ENCODE results near the gene IRF4.

DNA sequence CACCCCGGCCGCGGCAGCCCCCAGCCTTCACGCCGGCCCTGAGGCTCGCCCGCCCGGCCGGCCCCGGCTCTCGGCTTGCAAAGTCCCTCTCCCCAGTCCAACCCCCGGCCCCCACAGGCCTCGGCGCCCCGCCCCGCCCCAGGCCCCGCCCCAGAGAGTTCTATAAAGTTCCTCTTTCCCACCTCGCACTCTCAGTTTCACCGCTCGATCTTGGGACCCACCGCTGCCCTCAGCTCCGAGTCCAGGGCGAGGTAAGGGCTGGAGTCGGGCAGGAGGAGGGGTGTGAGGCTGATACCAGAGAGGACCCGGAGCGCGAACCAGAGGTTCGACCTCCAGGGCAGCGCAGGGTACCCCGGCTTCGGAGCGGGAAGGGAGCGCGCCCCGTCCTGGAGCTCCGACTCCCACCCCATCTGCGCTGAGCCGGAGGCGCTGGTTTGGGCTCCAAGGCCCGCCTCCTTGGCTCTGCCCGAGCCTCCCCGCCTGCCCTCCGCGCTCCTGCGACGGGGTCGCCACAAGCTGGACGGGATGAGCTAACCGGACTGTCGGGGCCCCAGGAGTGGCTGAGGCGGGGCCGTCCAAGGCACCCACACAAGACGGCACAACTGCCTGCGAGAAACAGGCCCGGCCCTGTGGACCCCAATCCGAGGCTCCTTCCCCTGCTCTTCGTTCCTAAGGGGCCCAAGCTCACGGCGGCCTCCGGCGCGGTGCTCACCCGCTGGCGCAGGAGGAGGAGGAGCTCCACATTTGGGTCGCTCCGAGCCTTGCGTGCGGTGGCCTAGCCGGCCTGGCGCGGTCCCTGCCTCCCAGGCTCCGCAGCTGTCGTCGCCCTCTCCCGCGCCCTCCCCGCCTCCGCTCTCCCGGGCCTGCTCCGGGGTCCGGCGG, at the start of gene IRF4:
- TF ChIP-seq, protein P1, sequence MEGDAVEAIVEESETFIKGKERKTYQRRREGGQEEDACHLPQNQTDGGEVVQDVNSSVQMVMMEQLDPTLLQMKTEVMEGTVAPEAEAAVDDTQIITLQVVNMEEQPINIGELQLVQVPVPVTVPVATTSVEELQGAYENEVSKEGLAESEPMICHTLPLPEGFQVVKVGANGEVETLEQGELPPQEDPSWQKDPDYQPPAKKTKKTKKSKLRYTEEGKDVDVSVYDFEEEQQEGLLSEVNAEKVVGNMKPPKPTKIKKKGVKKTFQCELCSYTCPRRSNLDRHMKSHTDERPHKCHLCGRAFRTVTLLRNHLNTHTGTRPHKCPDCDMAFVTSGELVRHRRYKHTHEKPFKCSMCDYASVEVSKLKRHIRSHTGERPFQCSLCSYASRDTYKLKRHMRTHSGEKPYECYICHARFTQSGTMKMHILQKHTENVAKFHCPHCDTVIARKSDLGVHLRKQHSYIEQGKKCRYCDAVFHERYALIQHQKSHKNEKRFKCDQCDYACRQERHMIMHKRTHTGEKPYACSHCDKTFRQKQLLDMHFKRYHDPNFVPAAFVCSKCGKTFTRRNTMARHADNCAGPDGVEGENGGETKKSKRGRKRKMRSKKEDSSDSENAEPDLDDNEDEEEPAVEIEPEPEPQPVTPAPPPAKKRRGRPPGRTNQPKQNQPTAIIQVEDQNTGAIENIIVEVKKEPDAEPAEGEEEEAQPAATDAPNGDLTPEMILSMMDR (IDR thresholded peaks at IDR 0.05 in 4 of 5, conservative IDR thresholded peaks at IDR 0.05 in 1 of 5) = no peak
- no peak for TF ChIP-seq POLR2A (IDR thresholded peaks at IDR 0.05)

Data from gastrocnemius medialis (tissue), 4 donors.